GM19099 (cell line): Measurements from ENCODE around the gene ZXDC.

Experiments used
- POLR2A ChIP-seq: IDR thresholded peaks from 3 replicates; pipeline ENCODE4 v1.6.1; 2011; ENCODE audit warnings: low read depth; ENCODE audit not compliant: insufficient read length; ENCODE audit errors: extremely low read depth

ZXDC gene

GRCh38 chr3:126448136-126448892, 27.4 kb downstream of the ZXDC start:
- no peak for TF ChIP-seq POLR2A

GRCh38 chr3:126447456-126448106, 28.1 kb downstream of the ZXDC start:
- TF ChIP-seq POLR2A: no peak

GRCh38 chr3:126446791-126447190, 28.9 kb downstream of the ZXDC start:
- TF ChIP-seq POLR2A: no peak

DNA sequence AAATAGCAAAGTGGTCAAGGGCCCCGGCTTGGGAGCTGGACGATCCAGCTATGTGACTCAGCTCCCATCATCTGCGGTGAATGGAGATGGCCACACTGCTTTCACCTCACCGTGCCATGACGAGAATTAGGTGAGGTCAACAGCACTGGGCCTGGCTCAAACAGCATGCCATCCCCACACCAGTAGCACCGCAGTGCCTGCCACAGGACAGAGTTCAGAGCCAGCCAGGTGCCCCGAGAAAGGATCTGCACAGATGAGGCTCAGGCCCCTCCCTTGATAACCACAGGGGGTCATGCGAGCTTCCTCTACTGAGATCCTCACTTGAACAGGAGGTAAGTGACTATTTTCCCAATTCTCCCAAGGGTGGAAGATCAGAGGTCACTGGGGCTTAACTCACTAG, 29.4 kb downstream of the ZXDC start:
- no peak for TF ChIP-seq POLR2A

DNA sequence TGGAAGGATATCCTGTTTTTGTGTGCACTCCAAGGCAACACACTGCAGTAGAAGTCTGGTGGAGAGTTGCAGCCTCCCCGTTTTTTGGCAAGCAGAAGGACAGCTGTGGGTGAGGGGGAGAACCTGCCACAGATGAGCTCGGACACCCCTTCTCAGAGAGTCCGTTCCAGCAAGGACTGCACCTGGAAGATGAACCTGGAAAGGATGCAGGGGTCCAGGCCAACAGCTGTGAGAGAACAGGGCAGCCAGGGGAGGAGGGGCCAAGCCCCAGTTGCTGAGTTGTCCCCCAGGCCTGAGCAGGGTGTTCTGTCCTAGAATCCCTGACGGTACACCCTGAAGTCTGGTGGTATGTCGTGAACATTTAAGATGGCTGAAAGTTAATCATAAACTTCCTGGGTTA, 30.2 kb downstream of the ZXDC start:
- no peak for TF ChIP-seq POLR2A

DNA sequence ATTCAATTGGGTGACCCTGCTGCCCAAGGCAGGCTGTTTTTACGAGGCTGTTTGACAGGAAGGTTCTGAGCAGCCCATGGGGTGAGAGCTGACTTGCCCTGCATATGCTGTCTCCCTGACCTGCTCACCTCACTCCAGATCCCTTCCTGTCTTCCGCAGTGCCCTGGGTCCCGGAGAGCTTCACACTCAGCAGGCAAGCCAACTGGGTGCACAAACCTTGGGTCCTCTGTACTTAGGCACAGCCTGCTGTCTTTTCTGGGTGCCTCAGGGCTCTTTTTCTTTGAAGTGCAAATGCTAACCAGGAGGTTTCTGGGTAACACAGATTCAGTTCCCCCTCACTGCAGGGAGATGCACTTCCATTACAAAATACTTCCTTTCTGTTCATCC, 32.8 kb downstream of the ZXDC start:
- no peak for TF ChIP-seq POLR2A

- no peak for TF ChIP-seq POLR2A
Measured at GRCh38 chr3:126442094-126442855, 33.4 kb downstream of the ZXDC start.

- TF ChIP-seq POLR2A: no peak
Measured at GRCh38 chr3:126441256-126441880, 34.3 kb downstream of the ZXDC start.

GRCh38 chr3:126440709-126440995, 35.0 kb downstream of the ZXDC start:
- TF ChIP-seq POLR2A: no peak

- TF ChIP-seq POLR2A: no peak
Measured at GRCh38 chr3:126439968-126440708, 35.6 kb downstream of the ZXDC start.

DNA sequence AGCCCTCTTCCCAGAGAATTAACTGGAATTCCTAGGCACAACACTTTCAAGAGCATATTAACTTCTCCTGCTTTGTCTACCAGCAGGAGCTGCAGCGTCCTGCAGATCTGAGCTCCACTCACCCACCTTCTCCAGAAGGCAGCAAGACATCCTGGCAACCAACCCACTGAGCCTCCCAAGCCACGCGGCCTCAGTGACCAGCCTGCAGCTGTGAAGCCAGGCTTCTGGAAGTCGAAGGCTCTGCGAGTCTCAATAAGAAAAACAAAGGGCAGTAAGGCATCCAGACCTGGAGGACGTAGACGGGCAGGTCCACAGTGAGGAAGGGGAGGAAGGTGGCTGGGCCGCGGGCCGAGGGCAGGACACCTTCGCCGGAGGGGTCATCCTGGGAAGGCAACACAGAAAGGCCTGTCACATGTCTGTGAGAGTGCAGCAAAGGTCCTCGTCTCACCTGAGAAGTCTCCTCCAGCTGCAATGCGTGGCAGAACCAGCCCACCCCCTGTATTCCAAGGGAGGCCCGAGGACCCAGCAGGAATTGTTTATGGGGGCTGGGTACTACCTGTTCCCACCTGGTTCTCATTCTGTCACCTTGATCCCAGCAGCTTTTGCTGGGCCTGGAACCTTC, 36.2 kb downstream of the ZXDC start:
- TF ChIP-seq POLR2A: no peak

DNA sequence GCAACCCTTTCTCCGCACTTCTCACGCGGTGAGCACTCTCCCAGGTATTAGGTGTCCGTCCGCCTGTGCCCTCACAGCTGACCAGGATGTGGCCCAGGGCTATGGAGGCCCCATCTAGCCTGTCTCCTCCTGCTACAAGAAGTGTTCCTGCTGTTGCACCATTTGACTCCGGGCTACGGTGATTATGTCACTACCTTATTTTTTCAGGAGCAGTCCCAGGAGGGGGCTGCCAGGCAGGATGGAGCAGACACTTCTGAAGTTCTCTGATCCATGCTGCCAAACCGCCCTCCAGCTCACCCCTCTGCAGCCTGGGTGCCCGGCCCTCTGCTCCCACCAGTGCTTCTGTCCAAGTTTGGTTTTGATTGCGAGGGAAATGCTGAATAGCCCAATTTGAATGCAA, 36.9 kb downstream of the ZXDC start:
- no peak for TF ChIP-seq POLR2A

- no peak for TF ChIP-seq POLR2A
Measured at GRCh38 chr3:126438186-126438585, 37.5 kb downstream of the ZXDC start.

DNA sequence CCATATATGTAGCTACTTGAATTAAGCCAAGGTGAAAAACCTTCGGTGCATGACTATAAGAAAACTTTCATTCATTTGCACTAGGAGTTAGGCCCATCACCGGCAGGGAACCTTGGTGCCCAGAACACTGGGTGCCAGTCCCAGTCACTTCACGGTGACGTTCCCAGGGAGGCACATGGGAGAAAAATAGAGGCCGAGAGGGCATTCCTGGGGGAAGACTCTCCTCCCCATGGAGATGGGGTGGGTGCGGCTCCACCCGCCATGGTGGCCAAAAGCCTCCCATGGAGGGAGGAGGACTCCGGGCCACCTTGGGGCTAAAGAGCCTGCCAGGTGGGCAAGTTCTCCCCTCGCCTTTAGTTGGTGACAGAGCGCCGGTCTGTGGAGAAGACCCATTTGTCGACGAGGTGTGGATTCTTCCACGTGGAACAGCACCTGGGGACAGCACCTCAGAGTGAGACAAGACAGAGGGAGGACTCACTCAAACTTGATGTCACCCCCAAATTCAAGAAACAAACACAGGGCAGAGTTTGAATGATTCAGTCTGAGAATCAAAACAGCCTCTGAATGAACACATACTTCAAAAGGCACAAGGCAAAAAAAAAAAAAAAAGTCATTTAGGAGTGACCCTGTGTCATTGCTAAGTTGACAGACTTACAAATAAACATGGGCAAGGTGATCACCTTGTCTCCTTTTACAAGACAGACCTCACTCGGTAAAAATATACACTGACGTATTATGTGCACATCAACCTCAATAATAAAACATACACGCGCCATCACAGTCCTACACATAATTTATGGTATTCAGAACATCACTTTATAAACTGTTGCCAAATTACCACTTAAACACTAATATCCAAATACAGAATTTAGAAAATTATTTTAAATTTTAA, 38.6 kb downstream of the ZXDC start:
- TF ChIP-seq POLR2A: no peak
